ENCODE results near the gene TCF19.

DNA sequence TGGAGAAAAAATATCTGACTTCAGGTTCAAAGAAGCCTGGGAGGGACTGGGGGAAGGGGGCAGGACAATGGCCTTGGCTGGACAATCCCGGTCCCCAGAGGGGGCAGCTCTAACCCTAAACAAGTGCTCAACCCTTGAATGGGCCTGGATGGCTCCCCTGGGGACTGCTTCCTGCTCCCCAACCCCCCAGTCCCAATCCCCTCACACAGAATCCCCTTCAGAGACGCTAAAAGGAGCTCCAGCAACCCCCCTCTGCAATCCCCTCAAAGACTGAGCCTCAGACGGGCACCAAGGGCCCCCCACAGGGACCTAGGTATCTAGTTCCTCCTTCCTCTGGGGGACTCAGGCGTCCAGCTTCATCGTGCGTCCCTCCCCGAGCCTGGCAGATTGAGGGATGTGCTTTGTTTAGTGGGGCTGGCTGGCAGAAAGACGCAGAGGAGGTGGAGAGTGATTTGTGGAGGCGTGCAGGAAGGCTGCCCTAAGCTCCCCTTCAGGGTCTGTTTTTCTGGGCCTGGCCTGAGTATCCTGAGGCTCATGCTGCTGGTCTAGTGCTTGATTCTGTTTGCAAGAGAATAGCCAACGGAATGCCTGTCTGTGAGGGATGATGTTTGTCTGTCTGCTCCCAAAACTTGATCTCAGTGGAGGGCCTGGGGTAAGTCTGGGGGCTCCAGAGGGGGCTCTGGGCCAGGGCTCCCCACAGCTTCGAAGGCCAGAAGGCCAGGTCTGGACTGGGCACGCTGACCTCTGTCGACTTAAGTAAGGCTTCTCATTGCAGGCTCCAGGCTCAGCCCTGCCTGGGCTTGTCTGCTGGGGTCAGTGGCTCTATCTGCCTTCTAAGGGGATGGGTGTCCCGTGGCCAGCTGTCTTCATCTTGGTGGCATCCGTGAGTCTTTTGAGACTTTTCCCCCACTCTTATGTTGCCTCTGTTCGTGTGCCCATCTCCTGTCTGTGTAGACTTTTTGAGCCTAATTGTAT is 13.8 kb downstream of the TCF19 start:
- no peak for TF ChIP-seq CTCF (IDR thresholded peaks at IDR 0.05)
- no peak for TF ChIP-seq POLR2A (IDR thresholded peaks at IDR 0.05)

Data from lower leg skin (tissue), 3 donors.